ENCODE results near the gene ZNF217. TPM values are rescaled to one million over a fixed set of nuclear protein-coding genes. Genes with fewer than 3 reads are reported as not detected.
"Not testable (repeated sequence)": the region's sequence is repeated elsewhere in the genome, so short reads cannot be mapped to it uniquely, and the experiment has no call there.

Gene ZNF217
- total RNA-seq, 2 experiments from 2014 or later = 39.7 to 68.4 TPM

GRCh38 chr20:53639128-53639527, 45.5 kb upstream of the ZNF217 start:
- H3K4me2 ChIP-seq (ENCODE audit: low read length) = no peak overlapping the region
- BruUV-seq (replicated peaks) = no TSS peak
- no peak overlapping the region for H3K27ac ChIP-seq (ENCODE audit: low read depth, low read length, poor library complexity, severe bottlenecking)
- no peak overlapping the region for H3K4me3 ChIP-seq (ENCODE audit: low read depth, low read length, poor library complexity, severe bottlenecking)
- no peaks in the 10 kb centered on the region for H3K79me2 ChIP-seq (ENCODE audit: insufficient read depth, low read depth, low read length)
- intact Hi-C loops (cut with micrococcal nuclease; ENCODE audit: unreplicated experiment) = no loop called here
- H4K20me1 ChIP-seq (ENCODE audit: insufficient read depth, low read length) = no peaks in the 10 kb centered on the region
- no peak for TF ChIP-seq CTCF (conservative IDR thresholded peaks at IDR 0.05; ENCODE audit: low read length)
- TF ChIP-seq EZH2phosphoT487 (IDR thresholded peaks at IDR 0.05; ENCODE audit: borderline replicate concordance, low read depth, low read length) = no peak
- ChIA-PET CTCF (ENCODE audit: unreplicated experiment) (no interaction called here), POLR2A (interaction anchor here (0.6 to 2.2 kb wide), 7 partner anchors 12 to 275 kb away, joined by 3 to 9 read pairs (median 3); no protein-coding TSS in a partner anchor)
- H3K9me3 ChIP-seq (ENCODE audit: low read length) = no peaks in the 10 kb centered on the region
- H3K4me1 ChIP-seq (ENCODE audit: insufficient read depth, low read length, poor library complexity, severe bottlenecking) = peaks cover 36% of the 10 kb centered on the region
- H3K36me3 ChIP-seq (ENCODE audit: insufficient read depth, low read length) = no peaks in the 10 kb centered on the region
- no peaks in the 10 kb centered on the region for H3K9me2 ChIP-seq (ENCODE audit: insufficient read depth, low read length)
- no peak overlapping the region for H2AFZ ChIP-seq (ENCODE audit: low read length)
- DNase-seq (ENCODE audit: low spot score) = no peak

- CTCF ChIA-PET (ENCODE audit: unreplicated experiment) = interaction anchor here (1.0 kb wide), 1 partner anchor 15 kb away, joined by 4 read pairs; no protein-coding TSS in a partner anchor
- H3K79me2 ChIP-seq (ENCODE audit: insufficient read depth, low read depth, low read length); DNase-seq (ENCODE audit: low spot score); H2AFZ ChIP-seq (ENCODE audit: low read length); H3K27ac ChIP-seq (ENCODE audit: low read depth, low read length, poor library complexity, severe bottlenecking); H3K4me3 ChIP-seq (ENCODE audit: low read depth, low read length, poor library complexity, severe bottlenecking); intact Hi-C loops (cut with micrococcal nuclease; ENCODE audit: unreplicated experiment); H3K36me3 ChIP-seq (ENCODE audit: insufficient read depth, low read length); H3K4me2 ChIP-seq (ENCODE audit: low read length); BruUV-seq (replicated peaks); H3K9me2 ChIP-seq (ENCODE audit: insufficient read depth, low read length); H4K20me1 ChIP-seq (ENCODE audit: insufficient read depth, low read length); H3K9me3 ChIP-seq (ENCODE audit: low read length): not testable (repeated sequence)
- POLR2A ChIA-PET = interaction anchor here (0.7 kb wide), 2 partner anchors 18 to 280 kb away, joined by 5 to 6 read pairs; no protein-coding TSS in a partner anchor
- H3K4me1 ChIP-seq (ENCODE audit: insufficient read depth, low read length, poor library complexity, severe bottlenecking) = peaks cover 18% of the 10 kb centered on the region
These were observed 43.7 kb upstream of the ZNF217 start for GRCh38 chr20:53637310-53637709.

GRCh38 chr20:53636540-53637097, 43.0 kb upstream of the ZNF217 start:
- Histone ChIP-seq H3K27ac (ENCODE audit: low read depth, low read length, poor library complexity, severe bottlenecking) (no peak overlapping the region), H3K4me1 (ENCODE audit: insufficient read depth, low read length, poor library complexity, severe bottlenecking) (peaks cover 13% of the 10 kb centered on the region), H4K20me1 (ENCODE audit: insufficient read depth, low read length) (no peaks in the 10 kb centered on the region), H2AFZ (ENCODE audit: low read length) (no peak overlapping the region; the same call in 1 of the 2 replicates), H3K4me2 (ENCODE audit: low read length) (peak overlapping the region; percentile 5), H3K4me3 (ENCODE audit: low read depth, low read length, poor library complexity, severe bottlenecking) (no peak overlapping the region), H3K9me3 (ENCODE audit: low read length) (no peaks in the 10 kb centered on the region), H3K79me2 (ENCODE audit: insufficient read depth, low read depth, low read length) (no peaks in the 10 kb centered on the region), H3K36me3 (ENCODE audit: insufficient read depth, low read length) (no peaks in the 10 kb centered on the region), H3K9me2 (ENCODE audit: insufficient read depth, low read length) (no peaks in the 10 kb centered on the region)
- DNase-seq (ENCODE audit: low spot score) = no peak
- TF ChIP-seq EZH2phosphoT487 (IDR thresholded peaks at IDR 0.05; ENCODE audit: borderline replicate concordance, low read depth, low read length) (no peak), CTCF (conservative IDR thresholded peaks at IDR 0.05; ENCODE audit: low read length) (no peak)
- ChIA-PET POLR2A (interaction anchor here (0.6 to 1.8 kb wide), 5 partner anchors 13 to 102 kb away, joined by 3 to 17 read pairs (median 3); no protein-coding TSS in a partner anchor), CTCF (ENCODE audit: unreplicated experiment) (interaction anchor here (1.0 kb wide), 1 partner anchor 14 kb away, joined by 4 read pairs; no protein-coding TSS in a partner anchor)
- no TSS peak for BruUV-seq (replicated peaks)
- intact Hi-C loops (cut with micrococcal nuclease; ENCODE audit: unreplicated experiment) = no loop called here

All from OCI-LY7 (cell line).